C4-2B (cell line): ENCODE data around the gene TRPC3.

ENCODE experiments used
- H3K27ac ChIP-seq: fragments of 450-650 bp; 2 replicates; pipeline ENCODE4 v1.5.1; 2017
- CTCF ChIP-seq: fragments of 450-650 bp; conservative IDR thresholded peaks from 2 replicates; pipeline ENCODE4 v1.5.1; 2017; ENCODE audit warnings: mild to moderate bottlenecking
- ZFX ChIP-seq: fragments of 450-650 bp; IDR thresholded peaks from 2 replicates; pipeline ENCODE4 v1.6.1; 2017

The TRPC3 gene

GRCh38 chr4:121842862-121843261, 109.0 kb downstream of the TRPC3 start:
- no peak for TF ChIP-seq ZFX
- TF ChIP-seq CTCF: no peak
- no peak overlapping the region for H3K27ac ChIP-seq

DNA sequence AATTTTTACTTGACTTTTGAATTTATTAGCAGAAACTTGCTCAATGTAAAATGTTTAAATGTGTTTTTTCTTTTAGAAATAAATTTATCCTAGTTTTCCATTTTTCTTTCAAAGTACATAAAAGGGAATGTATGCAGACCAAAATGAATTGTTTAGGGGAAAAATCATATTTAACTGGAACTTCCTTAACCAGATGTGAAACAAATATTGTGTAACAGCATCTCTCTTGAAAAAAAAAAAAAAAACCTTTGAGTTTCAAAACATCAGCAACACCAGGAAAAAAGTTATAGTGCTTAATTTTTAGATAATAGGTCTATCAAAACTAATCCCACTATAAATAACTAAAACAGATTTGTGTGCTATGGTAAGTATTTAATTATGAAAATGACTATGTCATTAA, 113.7 kb downstream of the TRPC3 start:
- TF ChIP-seq ZFX (no peak), CTCF (no peak)
- H3K27ac ChIP-seq: no peak overlapping the region

GRCh38 chr4:121829511-121829910, 122.3 kb downstream of the TRPC3 start:
- TF ChIP-seq CTCF (no peak), ZFX (no peak)
- H3K27ac ChIP-seq: no peak overlapping the region
